LNCAP (cell line): ENCODE measurements around the gene ABHD17B.

Experiments used
- CTCF ChIP-seq: fragments of 450-650 bp; IDR thresholded peaks from 2 replicates; pipeline ENCODE4 v1.5.1; 2017; ENCODE audit warnings: mild to moderate bottlenecking

The ABHD17B gene

GRCh38 chr9:71911061-71911907 lies at the start of gene ABHD17B, which contains the start of gene C9orf85:
ABHD17B (minus strand) TSS chr9:71911193; CDS start chr9:71875080, 36,113 bp downstream.
C9orf85 (plus strand) TSS chr9:71911639; CDS start chr9:71911735, 96 bp downstream.
- no peak for TF ChIP-seq CTCF

- no peak for TF ChIP-seq CTCF
Measured at GRCh38 chr9:71955300-71955915, 44.4 kb upstream of the ABHD17B start.

- TF ChIP-seq CTCF, result no peak
Measured at GRCh38 chr9:71944754-71945375, 33.9 kb upstream of the ABHD17B start.

GRCh38 chr9:71941998-71942567 lies 31.1 kb upstream of the ABHD17B start:
- TF ChIP-seq CTCF, result no peak

- no peak for TF ChIP-seq CTCF
Measured at GRCh38 chr9:71941060-71941568, 30.1 kb upstream of the ABHD17B start.

- TF ChIP-seq CTCF, result no peak
Measured at GRCh38 chr9:71937898-71938297, 26.9 kb upstream of the ABHD17B start.

- TF ChIP-seq CTCF, result no peak
Measured at GRCh38 chr9:71937070-71937625, 26.2 kb upstream of the ABHD17B start.
